NCI-H1092 treated with DMSO at 0.1 percent for 48 hours (cell line): ENCODE data around the gene ZNF526.
A peak's percentile ranks its signal among the peaks of the same experiment; 100 is the strongest.
"Not testable (repeated sequence)": the region's sequence is repeated elsewhere in the genome, so short reads cannot be mapped to it uniquely, and the experiment has no call there.

Experiments used
- DNase-seq: peaks from one replicate; lab custom pipeline; 2025; lab: John Stamatoyannopoulos, UW

The ZNF526 gene

DNA sequence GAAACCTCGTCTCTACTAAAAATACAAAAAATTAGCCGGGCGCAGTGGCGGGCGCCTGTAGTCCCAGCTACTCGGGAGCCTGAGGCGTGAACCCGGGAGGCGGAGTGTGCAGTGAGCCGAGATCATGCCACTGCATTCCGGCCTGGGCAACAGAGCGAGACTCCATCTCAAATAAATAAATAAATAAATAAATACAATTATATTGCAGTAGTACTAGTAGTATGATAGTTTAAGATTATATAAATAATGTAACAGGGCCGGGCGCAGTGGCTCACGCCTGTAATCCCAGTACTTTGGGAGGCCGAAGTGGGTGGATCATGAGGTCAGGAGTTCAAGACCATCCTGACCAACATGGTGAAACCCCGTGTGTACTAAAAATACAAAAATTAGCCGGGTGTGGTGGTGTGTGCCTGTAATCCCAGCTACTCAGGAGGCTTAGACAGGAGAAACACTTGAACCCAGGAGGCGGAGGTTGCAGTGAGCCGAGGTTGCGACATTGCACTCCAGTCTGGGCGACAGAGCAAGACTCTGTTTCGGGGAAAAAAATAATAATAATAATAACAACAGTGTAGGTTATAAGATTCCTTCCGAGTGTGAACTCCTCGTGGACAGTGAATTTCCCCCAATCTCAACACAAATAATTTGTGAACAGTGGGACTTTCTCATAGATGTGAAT is 47.0 kb downstream of the ZNF526 start:
- not testable (repeated sequence) for DNase-seq

- DNase-seq: no peak
Measured at GRCh38 chr19:42267644-42268141, 47.6 kb downstream of the ZNF526 start.

GRCh38 chr19:42268142-42268703 is 48.1 kb downstream of the ZNF526 start:
- peak; percentile 98 for DNase-seq

- DNase-seq: peak; percentile 100
Measured at GRCh38 chr19:42268704-42269477, 48.8 kb downstream of the ZNF526 start, which contains the start of gene CIC. TSS of gene CIC (plus strand) at chr19:42269252. CDS start at chr19:42271784, 2,532 bp downstream.

DNA sequence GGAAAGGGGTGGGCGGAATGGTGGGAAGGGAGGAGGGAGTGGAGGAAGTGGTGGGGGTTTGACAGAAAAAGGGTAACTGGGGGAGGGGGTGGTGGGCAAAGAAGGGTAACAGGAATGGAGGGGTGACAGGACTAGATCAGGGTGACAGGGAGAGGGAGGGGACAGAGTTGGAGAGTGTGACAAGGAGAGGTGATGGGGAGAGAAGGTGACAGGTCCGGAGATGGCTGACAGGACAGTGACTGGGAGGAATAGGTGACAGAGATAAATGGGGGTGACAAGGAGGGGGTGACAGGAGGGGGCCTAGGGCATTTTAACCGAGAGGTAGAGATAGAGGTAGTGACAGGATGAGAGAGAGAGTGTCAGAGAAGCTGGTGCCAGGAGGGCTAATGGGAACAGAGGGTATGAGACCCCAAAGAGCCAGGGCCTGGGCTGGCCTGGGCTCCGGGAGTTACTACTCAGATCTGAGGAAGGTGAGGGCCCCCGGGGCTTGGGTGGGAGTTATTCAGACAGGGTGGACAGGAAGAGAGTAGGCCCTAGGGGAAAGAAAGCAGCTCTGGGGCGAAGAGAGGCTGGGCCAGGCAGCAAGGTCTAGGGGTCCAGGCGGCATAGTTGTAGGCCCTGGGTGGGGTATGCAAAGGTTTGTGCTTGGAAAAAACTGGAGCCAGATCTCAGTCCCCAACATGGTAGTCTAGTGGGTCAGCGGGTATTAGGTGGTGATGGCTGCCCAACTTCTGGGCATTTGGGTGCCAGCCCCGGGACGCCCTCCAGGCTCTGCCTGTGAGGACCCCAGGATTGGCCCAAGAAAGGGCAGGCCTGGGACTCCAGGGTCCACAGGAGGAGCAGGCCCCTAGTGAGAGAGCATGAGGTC is 49.6 kb downstream of the ZNF526 start:
- DNase-seq: peak; percentile 43

- no peak for DNase-seq
Measured at GRCh38 chr19:42270346-42271044, 50.4 kb downstream of the ZNF526 start.

DNA sequence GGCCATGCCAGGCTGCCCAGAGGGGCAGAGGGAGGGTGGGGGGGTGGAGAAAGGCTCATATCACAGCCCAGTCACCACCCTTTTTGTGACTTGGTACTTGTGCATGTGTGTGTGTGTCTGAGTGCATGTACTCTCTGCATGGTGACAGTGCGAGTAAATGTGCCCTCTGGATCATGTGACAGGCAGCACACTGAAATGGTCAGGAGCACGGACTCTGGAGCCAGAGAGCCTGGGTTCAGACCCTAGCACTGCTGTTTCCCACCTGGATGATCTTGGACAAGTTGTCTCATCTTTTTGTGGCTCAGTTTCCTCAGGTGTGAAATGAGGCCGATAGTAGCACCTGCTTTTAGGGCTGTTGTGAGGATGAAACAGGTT is 50.9 kb downstream of the ZNF526 start:
- DNase-seq: no peak

DNA sequence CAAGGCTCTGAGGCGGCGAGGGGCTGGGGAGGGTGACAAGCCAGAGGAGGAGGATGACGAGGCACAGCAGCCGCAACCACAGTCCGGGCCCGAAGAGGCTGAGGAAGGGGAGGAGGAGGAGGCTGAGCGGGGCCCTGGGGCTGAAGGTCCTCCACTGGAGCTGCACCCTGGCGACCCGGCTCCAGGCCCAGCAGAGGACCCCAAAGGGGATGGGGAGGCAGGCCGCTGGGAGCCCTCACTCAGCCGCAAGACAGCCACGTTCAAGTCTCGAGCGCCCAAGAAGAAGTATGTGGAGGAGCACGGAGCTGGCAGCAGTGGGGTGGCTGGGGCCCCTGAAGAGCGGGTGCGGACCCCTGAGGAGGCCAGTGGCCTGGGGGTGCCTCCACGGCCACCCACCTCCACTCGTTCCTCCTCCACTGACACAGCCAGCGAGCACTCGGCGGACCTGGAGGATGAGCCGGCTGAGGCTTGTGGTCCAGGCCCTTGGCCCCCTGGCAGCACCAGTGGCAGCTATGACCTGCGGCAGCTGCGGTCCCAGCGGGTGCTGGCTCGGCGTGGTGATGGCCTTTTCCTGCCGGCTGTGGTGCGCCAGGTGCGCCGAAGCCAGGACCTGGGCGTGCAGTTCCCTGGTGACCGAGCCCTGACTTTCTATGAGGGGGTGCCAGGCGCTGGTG is 51.9 kb downstream of the ZNF526 start:
- DNase-seq: no peak

DNA sequence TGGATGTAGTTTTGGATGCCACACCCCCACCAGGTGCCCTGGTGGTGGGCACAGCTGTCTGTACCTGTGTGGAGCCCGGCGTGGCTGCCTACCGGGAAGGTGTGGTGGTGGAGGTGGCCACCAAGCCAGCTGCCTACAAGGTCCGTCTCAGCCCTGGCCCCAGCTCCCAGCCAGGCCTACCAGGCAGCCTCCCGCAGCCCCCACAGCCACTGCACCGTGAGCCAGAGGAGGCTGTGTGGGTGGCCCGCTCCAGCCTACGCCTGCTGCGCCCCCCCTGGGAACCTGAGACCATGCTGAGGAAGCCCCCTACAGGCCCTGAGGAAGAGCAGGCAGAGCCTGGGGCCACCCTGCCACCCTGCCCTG is 52.4 kb downstream of the ZNF526 start:
- DNase-seq: no peak

DNA sequence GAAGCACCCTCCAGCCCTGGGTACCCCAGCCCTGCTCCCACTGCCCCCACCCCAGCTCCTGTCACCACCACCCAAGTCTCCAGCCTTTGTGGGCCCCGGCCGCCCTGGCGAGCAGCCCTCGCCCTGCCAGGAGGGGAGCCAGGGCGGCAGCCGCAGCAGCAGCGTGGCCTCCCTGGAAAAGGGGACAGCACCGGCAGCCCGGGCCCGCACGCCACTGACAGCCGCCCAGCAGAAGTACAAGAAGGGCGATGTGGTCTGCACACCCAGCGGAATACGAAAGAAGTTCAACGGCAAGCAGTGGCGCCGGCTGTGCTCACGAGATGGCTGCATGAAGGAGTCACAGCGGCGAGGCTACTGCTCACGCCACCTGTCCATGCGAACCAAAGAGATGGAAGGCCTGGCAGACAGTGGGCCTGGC is 52.9 kb downstream of the ZNF526 start:
- DNase-seq: no peak

GRCh38 chr19:42273407-42274064 is 53.4 kb downstream of the ZNF526 start:
- no peak for DNase-seq

- no peak for DNase-seq
Measured at GRCh38 chr19:42274065-42274682, 54.1 kb downstream of the ZNF526 start.

GRCh38 chr19:42275103-42275502 is 55.0 kb downstream of the ZNF526 start:
- no peak for DNase-seq

DNA sequence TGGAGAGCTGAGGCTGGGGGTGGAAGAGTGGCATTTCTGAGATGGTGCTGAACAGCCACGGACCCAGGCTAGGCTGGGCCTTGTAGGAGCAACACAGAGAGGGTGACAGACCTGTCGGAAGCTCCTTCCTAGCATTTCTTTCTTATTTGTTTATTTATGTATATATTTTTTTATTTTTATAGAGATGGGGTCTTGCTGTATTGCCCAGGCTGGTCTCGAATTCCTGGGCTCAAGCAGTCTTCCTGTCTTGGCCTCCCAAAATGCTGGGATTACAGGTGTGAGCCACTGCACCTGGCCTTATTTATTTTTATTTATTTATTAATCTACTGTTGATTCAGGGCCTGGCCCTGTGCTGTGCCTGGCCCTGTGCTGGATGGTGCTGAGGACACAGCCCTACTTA is 55.4 kb downstream of the ZNF526 start:
- DNase-seq: no peak

DNA sequence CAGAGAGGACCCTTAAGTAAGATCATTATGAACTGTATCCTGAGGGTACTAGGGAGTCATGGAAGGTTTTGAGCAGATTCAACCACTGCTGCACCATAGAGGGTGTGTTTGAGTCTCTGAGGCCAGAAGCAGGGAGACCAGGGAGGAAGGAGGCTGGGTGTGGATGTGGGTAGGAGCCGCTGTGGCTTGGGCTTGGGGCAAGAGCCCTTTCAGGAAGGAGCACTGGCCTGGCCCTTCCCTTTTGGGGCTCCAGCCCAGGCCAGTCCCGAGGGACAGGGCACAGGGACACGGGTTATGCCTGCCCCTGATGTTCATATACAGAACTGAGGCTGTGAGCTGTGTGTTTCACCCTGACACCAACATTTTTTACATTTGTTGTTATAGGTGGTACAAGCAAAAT is 56.2 kb downstream of the ZNF526 start:
- DNase-seq: no peak

GRCh38 chr19:42276821-42277220 is 56.7 kb downstream of the ZNF526 start:
- no peak for DNase-seq
